ENCODE results near the gene ATP9B.

Gene ATP9B

DNA sequence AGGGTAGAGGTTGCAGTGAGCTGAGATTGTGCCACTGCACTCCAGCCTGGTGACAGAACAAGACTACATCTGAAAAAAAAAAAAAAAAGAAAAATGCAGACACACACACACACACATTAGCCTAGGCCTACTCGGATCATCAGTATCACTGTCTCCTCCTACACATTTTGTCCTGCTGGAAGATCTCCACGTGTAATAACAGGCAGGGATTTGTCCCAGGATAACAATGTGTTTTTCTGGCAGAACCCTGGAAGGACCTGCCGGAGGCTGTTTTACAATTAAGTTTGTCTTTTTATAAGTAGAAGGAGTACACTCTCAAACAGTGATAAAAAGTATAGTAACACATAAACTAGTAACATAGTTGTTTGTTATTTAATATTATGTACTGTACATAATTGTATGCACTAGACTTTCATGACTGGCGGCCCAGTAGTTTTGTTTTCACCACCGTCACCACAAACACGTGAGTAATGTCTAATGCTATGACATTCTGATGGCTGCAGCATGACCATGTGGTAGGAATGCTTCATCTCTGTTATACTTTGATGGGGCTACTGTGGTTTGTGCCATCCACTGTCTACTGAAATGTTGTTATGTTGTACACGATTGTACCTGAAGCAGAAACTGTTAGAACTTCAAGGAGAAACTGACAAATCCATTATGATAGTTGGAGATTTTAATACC lies 130.6 kb downstream of the ATP9B start:
- DNase-seq (ENCODE audit: low read depth): no peak

DNA sequence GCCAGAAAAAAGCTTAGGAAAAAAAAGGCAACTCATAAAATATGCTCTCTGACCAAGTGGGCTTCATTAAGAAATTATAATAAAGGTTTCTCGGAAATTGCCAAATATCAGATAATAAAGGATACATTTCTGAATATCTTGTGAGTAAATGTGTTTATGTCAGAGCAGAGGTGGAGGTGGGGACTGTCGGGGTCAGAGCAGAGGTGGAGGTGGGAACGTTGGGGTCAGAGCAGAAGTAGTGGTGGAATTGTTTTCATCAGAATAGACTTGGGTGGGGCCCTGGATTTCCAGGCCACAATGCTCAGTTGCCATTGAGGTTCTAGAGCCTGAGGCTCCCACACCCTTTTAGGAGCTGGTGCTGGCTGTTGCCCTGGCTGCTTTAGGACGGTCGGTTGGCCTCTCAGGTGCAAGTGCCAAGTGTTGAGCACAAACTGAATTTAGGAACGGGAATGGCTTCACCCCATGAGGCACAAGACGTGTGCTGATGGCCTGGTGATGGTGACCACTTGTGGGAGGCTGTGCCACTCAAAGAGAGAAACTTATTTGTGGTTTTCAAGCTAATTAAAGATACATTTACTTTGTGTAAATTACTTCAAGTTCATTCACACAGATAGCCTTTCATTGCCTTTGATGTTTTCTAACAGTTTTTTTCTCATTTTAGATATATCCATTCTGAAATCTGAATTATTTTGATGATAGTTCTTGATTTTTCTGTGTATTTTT lies 131.5 kb downstream of the ATP9B start:
- no peak for DNase-seq (ENCODE audit: low read depth)

DNA sequence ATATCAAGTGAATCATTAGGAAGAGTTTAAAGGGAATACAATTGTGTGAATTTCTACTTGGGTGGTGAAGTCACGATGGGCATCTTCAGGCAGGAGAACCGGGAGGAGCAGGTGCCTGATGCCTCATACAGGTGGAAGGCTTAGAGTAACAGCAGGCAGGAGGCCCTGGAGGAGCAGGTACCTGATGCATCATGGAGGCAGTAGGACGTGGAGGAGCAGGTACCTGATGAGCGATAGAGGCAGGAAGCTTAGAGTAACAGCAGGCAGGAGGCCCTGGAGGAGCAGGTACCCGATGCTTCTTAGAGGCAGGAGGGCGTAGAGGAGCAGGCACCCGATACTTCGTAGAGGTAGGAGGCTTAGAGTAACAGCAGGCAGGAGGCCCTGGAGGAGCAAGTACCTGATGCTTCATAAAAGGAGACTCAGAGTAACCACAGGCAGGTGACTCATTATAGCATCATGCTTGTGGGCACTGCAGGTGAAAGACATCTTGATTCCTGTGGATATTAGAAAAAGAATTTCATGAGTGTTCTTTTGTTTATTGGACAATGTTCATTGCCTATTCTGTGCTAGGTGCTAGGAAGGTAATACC lies 133.9 kb downstream of the ATP9B start:
- no peak for DNase-seq (ENCODE audit: low read depth)

DNA sequence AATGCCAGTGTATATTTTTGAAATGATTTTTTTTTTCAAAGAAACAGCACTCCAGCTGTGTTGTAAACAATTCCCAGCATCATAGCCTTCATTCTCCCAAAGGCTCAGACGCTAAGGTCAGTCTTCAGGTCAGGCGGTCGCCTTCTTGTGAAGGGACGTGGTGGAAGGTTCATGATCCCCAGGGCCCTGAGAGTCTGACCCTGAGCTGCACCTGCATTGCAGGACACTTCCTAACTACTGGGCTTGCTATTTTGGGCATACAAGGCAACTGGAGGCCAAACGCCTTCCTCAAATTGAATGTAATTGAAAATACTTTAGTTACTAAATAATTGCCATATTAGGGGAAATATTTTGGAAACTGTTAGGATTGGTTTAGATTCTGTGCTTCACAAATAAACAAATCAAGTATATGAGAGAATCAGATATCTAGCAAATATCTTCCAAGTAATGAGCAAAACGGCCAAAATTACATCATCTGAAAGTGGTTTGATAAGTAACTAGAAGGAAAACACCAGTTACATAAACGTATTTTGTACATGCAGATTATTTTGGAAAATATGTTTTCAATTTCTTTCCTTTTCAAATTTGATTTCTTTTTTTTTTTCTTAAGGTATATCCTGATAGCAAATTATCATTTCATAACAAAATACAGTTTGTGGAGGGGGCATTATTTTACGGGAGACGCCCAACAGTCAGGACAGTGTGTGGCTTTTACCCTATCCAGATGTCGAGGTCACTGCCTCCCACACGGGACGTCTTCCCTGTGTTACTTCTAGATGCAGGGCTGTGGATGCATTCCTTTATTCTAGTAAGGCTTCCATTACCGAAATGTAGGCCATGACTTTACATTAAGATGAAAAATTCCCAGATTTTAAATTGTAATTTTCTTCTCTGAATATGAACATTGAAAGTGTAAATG lies 136.0 kb downstream of the ATP9B start:
- DNase-seq (ENCODE audit: low read depth): no peak

DNA sequence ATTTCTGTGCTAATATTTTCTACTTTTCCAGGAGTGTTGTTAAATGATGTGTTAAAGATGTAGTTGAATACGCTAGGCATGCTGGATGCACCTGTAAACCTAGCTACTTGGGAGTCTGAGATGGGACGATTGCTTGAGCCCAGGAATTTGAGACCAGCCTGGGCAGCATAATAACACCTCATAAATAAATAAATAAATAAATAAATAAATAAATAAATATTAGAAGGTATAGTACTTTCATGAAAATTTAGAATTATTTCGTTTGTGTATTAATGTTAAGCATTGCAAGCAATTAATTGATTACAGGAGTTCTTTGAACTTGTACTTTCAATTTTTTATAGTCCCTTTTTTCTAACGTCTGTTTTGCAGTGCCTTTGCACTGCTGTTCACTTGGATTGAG lies 137.2 kb downstream of the ATP9B start:
- no peak for DNase-seq (ENCODE audit: low read depth)

DNA sequence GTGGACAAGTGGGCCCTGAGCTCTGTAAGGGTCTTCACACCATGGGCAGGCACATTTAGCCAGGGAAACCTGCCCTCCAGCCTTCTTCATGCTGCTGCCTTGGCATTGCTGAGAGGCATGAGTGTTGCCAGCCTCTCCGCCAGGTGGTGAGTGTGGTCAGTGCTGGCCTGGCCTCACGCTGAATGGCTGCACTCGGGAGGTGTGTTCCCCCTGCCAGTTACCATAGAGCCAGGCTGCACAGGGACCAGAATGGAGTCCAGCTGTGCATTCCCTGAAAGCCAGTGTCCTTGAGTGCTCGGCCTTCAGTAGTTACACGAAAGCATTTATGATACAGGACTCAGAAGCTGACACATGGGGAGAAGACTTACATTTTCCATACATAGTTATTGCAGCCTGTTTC lies 139.7 kb downstream of the ATP9B start:
- DNase-seq (ENCODE audit: low read depth): no peak

DNA sequence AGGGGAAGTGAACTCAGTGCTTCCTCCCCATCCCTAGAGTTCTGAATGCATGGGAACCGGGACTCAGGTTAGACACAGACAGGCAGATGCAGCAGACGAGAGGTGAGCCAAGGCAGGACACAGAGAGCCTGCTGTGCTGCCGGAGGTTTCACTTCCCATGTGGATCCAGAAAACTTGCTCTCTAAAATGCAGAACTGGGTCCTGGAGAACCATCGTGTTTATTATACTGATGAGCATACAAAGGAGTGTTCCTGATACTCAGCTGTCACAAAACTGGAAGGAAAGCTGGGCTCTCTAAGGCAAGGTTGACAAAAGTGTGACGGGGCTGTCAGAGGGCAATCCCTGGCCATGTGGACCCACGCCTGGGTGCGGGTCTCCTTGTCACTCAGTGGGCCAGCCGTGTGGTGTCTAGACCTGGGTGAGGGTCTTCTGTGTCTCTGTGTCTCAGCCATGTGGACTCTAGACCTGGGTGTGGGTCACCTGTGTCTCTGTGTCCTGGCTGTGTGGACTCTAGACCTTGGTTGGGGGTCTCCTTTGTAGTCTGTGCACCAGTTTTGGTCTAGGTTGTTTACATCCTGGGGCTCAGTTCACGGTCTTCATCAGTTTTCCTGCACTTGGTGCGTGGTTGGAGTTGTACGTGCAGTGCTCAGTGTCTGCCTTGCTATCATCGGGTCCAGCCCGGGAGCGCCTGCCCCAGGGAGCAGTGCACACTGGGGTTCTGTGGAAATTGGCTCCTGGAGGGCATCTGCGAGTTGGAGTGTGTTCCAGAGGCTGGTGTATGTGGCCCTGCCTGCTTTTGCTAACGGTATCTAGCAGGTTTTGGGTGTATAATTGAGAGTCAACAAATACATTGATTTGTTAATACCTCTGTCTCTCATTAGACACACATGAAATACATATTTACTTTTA lies 141.1 kb downstream of the ATP9B start:
- DNase-seq (ENCODE audit: low read depth): no peak

DNA sequence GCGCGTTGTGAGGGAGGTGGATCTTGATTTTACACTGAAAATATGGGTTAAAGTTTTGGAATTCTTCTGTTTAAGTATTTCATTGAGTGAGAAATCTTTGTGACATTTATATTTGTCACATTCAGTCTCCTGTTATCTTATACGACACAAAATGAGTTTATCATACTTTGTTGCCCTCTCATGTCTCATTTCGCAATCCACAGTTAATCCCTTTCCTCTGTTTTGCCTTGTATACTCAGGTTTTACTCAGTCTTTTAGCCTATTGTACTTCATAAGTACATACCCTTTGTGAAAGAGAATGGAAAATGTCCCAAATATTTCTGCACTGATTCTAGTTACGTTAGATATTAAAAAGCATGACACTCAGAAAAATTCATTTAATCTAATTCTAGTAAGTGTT lies 142.7 kb downstream of the ATP9B start:
- no peak for DNase-seq (ENCODE audit: low read depth)

DNA sequence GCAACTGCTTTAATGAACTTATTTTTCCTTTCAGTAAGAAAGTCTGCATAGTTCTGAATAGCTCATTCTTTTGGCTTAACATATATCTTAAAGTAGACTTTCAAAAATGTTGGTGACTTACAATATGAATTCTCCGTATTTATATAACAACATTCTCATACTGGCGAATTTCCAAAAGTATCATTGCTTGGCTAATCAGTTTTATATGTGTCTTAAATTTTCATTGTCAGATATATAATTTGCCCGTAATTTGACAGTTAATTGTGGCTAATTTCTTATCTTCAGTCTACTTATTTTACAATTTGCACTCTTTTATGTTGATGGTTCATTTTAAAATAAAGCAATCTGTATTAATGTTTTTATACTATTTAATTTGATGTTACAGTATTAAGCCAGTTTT lies 144.9 kb downstream of the ATP9B start:
- no peak for DNase-seq (ENCODE audit: low read depth)

DNA sequence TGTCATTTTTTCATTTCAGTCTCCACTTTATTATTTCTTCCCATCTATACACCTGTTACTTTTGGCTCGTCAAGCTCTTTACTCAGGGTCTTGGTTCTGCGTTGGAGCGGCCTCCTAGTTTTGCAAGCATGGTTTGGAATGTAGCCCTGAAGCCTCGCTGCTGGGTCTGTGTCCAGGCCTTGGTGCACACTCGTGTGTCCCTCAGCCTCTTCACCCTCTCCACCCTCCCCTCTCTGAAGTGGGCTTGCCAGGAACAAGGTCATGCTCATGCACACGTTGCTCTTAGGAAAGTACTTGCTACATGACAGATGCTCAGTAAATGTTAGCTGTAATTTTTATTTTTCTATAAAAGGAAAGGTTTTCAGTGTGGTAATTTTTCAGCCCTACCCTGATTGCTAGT lies 147.0 kb downstream of the ATP9B start:
- DNase-seq (ENCODE audit: low read depth): no peak

DNA sequence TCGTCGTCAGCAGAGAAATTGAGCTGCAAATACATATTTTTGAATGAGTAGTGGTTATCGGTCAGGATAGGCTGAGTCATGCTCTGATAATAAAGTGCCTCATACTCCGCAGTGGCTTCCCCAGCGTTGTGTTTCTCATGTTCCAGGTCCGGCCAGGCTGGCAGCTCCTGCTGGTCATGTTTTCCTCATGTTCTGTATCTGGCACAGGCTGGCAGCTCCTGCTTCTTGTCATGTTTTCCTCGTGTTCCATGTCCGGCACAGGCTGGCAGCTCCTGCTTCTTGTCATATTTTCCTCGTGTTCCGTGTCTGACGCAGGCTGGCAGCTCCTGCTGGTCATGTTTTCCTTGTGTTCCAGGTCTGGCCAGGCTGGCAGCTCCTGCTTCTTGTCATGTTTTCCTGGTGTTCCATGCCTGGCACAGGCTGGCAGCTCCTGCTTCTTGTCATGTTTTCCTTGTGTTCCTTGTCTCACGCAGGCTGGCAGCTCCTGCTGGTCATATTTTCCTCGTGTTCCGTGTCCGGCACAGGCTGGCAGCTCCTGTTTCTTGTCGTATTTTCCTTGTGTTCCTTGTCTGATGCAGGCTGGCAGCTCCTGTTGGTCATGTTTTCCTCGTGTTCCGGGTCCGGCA lies 148.9 kb downstream of the ATP9B start:
- no peak for DNase-seq (ENCODE audit: low read depth)

DNA sequence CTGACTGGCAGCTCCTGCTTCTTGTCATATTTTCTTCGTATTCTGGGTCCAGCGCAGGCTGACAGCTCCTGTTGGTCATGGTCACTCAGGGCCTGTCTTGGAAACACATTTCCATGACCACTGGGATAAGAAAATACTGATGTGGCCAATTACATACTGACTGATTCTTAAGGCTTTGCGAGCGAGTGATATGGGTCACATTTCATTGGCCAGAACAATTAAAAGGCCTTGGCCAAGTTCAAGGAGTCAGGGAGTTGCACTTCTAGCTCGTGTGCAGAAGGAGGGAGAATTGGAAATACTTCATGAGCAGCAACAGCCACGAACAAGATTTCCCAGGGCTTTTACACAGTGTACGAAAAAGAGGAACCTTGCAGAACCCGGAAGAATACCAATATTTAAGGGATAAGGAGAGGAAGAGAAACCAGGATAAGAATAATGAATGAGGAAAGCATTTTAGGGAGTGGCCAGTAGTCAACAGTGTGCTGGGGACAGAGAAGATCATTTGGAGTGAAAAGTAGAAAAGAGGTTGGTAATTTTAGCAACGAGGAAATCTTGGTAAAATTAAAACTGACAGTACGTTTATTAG lies 149.5 kb downstream of the ATP9B start:
- DNase-seq (ENCODE audit: low read depth): no peak

DNA sequence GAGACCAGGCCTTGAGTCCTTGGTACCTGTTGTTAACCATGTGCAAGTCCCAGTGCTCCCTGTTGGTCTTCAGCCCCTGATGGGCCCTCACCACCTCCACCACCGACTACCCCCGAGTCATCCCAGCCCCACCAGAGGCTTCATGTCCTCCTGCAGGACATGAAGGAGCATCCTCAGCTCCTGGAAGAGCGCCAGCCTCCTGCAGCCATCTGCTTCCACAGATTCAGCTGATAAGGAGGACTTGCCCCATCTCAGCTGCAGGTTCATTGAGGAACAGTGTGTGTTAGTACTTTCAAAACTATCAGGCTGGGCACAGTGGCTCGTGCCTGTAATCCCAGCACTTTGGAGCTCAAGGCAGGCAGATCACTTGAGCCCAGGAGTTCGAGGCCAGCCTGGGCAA lies 151.9 kb downstream of the ATP9B start:
- DNase-seq (ENCODE audit: low read depth): no peak

DNA sequence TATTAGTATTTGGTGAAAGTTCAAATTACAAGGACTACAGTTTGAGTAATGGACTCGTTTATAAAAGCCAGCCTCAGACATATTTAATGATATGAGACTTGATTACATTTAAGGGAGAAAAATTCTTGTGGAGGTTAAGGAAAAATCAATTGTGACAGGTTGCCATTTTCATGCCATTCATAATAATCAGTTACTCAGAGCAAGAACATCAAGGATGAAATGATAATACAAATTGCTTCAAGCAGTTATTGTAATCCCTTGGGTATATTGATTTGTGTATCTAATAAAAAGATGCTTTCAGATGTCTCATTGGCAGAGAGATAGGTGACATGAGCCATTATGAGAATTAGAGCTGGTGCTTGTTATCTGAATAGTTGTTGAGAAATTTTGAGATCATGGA lies 153.6 kb downstream of the ATP9B start:
- DNase-seq (ENCODE audit: low read depth): no peak

DNA sequence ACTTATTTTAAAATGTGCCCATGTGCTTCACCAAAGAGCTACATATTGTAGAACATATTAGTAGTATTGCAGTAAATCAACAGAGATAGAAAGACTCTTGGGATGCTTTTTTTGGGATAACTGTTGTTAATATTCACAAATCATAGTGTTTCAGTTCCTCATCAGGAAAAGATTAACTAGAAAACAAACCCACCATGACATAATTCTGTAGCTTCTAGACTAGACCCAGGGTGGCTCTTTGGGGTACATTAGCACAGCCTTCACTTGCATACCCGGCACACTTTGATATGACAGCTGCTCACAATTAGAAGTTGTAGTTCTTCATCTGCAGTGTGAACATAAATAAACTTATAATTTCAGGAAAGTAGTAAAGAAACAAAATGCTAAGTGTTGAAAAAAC lies 154.2 kb downstream of the ATP9B start:
- DNase-seq (ENCODE audit: low read depth): no peak

DNA sequence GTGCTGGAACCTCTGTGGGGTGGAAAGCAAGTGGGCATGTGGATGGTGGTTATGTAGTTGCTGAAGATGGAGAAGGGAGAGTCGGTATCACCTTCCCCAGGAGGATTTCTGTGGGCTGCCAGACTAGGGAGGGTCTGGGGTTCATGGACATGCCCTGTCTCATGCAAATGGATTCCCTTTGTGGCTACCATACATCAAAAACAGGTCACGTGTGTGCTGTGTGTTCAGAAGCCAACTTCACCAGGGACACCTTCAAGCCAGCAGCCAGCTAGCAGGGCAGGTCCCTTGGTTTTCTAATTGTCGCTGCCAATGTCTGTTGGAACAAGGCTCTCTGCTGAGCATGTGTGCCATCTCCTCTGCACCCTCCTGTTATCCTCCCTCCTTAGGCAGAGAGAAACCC lies 155.2 kb downstream of the ATP9B start:
- DNase-seq (ENCODE audit: low read depth): no peak

DNA sequence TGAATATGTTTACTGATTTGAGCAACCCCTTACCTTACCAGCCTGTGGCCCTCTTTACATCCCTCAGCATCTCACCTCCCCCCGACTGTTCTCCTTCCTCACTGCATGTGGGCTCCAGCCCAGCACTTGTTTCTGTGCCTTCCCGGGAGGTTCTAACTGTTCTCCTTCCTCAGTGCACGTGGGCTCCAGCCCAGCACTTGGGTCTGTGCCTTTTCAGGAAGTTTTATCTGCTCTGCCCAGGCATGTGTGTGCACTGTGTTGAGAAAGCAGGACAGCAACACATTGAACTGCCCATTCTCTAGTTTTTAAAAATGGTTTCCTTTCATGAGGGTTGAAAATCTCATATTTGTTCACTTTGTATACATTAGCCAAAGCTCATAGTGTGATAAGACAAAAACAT lies 158.4 kb downstream of the ATP9B start:
- DNase-seq (ENCODE audit: low read depth): no peak

DNA sequence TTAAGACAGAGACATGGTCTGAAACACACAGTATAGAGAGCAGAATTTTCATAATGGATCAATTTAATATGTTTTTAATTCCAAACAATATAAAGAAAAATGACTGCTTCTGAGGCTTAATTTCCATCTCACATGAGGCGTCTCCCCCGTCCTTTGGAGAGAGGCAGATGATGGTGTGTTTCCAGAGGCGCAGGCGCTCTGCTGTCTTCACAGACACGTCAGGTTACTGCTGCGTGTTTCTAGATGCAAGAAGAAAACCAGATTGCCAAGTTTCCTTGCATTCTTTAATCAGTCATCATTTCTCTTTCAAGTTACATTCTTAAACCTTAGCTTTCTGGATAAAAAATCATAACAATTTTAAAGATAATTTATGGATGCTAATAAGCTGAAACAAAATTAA lies 160.2 kb downstream of the ATP9B start:
- DNase-seq (ENCODE audit: low read depth): no peak

DNA sequence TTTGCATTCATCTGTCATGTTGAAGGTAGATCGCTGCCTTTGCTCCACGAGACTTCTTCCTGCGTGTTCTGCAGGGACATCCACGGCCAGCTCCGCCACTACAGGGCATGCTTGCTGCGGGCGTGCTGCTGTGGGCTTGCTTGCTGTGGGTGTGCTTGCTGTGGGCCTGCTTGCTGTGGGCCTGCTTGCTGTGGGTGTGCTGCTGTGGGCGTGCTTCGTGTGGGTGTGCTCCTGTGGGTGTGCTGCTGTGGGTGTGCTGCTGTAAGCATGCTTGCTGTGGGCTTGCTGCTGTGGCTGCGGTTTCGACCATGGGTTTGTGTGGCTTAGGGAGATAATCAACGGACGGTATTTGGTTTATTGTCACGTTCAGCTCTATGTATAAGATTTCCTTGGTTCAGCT lies 165.2 kb downstream of the ATP9B start:
- DNase-seq (ENCODE audit: low read depth): no peak

DNA sequence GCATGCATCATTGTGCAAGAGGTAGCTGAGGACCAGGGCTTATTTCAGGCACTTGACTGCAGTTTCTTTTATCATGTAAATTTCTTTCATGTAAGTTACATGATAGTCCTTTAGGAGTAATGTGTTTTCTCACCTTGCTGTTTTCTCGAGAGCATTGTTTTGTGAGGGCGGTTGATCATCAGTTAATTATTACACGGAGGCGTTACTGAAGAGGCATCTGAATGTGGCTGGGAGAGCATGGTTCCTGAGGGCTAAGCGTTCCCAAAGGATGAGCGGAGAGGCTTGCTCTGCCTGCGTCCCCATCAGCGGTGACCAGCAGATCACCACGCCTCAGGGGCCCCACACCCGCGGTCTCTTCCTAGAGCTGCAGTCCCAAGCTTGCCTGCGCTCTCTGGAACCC lies 170.4 kb downstream of the ATP9B start:
- DNase-seq (ENCODE audit: low read depth): no peak

DNA sequence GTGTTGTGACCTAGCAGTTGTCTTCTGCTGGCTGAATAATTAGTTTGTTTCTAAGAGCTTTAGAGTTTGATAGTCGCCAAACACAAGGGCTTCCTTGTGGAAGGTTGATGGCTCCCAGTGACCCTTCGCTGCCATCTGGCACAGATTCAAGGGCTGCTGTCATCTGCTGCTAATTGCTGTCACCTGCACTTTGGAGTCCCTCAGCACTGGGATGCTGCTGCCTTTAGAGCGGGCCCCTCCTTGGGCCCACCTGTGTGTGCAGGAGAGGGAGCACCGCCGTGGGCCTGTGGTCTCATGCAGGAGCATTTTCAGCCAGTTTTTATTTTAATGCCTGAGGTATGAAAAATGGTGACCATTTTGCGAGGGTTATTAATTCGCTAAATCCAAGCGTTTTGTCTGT lies 172.6 kb downstream of the ATP9B start:
- DNase-seq (ENCODE audit: low read depth): no peak
